HG03565 (cell line): ENCODE measurements around the gene DONSON.
"Not testable (repeated sequence)": the region's sequence is repeated elsewhere in the genome, so short reads cannot be mapped to it uniquely, and the experiment has no call there.

ENCODE experiments used
- ATAC-seq: cut with Tn5 transposase; IDR thresholded peaks from one replicate; pipeline ENCODE4 v1.9.1; 2021; ENCODE audit warnings: mild to moderate bottlenecking, moderate library complexity; ENCODE audit not compliant: unreplicated experiment

Gene DONSON

GRCh38 chr21:33588485-33589335 lies at the start of gene DONSON:
TSS of gene DONSON (minus strand) at chr21:33588684. CDS start at chr21:33588641, 43 bp downstream.
- peak; percentile 74 for ATAC-seq

DNA sequence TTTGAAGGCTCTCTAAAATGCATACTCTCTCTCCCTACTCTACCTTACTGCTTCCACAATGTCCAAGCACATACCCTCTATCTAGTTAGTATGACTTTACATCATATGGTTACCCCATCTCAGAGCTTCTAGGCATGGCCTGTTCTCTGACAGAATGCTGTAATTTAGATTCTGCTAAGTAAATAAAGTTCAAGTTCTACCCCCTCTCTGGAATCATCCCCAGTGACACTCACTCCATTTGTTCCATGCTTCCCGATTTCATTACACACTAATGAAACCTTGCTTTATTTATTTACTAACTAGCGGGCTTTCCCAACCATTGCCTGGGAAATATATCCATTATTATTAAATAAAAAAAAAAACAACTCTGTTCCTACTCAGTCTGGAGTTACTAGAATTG lies 45.8 kb upstream of the DONSON start:
- ATAC-seq: no peak

- ATAC-seq: not testable (repeated sequence)
These were observed 37.7 kb upstream of the DONSON start for GRCh38 chr21:33626151-33626550.

GRCh38 chr21:33622253-33622652 lies 33.8 kb upstream of the DONSON start:
- no peak for ATAC-seq

- no peak for ATAC-seq
These were observed 31.2 kb upstream of the DONSON start for GRCh38 chr21:33619726-33620125.

GRCh38 chr21:33618407-33618806 lies 29.9 kb upstream of the DONSON start:
- no peak for ATAC-seq

- not testable (repeated sequence) for ATAC-seq
These were observed 29.1 kb upstream of the DONSON start for GRCh38 chr21:33617565-33617964.

- ATAC-seq: no peak
These were observed 22.7 kb upstream of the DONSON start for GRCh38 chr21:33611006-33611744.

- no peak for ATAC-seq
These were observed 20.1 kb upstream of the DONSON start for GRCh38 chr21:33608559-33608958.

DNA sequence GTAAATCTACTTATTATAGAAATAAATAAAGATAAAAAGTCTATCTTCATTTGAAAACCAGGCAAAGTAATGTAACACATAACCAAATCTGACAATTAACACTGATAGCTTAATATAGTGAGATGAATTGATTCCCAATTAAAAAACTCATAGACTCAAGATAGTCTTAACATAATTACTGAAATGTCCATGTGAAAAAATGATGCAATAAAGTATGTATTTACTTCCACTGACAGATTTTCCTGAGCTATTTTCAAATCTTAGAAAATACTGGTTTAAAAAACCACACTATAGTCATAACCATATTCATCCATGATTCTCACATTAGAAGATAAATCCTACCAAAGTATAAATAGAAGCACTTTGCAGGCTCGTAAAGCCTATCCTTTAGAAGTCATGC lies 9.6 kb upstream of the DONSON start:
- no peak for ATAC-seq

DNA sequence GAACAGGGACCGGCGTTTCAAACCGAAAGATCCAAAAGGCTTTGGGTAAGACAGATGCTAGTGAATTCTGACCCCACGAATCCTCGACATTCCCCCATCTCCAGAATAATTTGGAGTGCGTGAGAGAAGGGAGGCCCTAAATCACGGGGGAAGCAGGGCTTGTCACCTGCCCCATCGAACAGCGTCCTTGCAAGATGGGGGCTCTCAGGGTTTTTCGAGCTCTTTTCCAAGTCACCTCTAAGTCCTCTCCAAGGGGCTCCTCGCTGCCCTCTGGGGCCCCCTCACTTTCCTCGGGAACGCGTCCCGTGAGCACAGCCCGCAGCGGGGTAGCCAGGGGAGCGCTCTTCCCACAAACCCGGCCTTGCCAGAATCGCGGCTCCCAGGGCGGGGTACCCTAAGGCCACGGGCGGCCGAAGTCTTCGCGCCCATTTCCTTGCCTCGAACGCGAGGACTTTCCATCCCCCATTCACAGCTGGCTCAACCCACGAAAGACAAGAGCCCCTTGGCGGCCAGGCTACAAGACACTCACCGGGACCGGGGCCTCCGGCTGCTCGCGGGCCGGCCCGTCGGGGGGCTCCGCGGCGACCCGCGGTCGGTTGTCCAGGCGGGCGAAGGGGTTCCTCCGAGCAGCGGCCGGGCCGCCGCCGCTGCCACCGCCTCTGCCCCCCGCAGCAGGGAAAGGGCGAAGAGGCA lies 546 bp downstream of the DONSON start:
- ATAC-seq: peak; percentile 28

- ATAC-seq: no peak
These were observed 1.6 kb downstream of the DONSON start for GRCh38 chr21:33586927-33587326.

GRCh38 chr21:33584455-33584854 lies 4.0 kb downstream of the DONSON start:
- no peak for ATAC-seq

GRCh38 chr21:33578959-33579542 lies 9.4 kb downstream of the DONSON start:
- ATAC-seq: no peak

- ATAC-seq: no peak
These were observed 10.3 kb downstream of the DONSON start for GRCh38 chr21:33578214-33578613.

DNA sequence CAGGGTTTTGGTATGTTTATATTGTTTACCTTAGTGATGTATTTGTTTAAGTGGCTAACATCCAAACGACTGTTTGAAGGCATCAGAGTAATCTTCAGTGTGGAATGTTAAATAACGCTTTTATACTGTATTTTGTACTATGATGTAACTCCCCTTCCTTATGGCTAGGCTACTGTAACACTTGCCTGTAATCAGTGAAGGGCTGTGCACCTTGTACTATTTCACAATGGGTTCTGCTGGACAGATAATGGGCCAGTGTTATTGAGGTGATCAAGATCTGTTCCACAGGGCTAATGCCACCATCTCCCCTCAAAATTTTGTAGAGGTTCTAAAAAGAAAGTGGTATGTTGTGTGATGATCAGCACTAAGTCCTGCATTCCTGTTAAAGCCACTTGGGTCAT lies 11.7 kb downstream of the DONSON start:
- ATAC-seq: not testable (repeated sequence)

- no peak for ATAC-seq
These were observed 16.1 kb downstream of the DONSON start for GRCh38 chr21:33572350-33572749.

- ATAC-seq: no peak
These were observed 18.5 kb downstream of the DONSON start for GRCh38 chr21:33569991-33570390.

DNA sequence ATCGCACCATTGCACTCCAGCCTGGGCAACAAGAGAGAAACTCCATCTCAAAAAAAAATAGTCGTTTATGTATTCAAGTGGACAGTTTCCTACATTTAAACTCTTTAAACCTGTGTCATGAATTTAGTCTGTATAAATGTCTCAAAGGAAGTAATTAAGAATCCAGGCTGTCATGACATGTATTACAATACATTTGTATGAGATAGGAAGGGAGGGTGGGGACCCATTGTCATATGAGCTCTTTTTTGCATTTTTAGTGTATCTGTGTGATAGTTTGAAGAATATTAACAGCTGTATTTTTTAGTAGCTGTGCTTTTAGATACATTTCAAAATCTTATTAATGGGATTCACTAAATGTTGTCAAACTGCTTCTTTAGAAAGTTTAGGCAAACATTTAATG lies 20.0 kb downstream of the DONSON start:
- no peak for ATAC-seq

DNA sequence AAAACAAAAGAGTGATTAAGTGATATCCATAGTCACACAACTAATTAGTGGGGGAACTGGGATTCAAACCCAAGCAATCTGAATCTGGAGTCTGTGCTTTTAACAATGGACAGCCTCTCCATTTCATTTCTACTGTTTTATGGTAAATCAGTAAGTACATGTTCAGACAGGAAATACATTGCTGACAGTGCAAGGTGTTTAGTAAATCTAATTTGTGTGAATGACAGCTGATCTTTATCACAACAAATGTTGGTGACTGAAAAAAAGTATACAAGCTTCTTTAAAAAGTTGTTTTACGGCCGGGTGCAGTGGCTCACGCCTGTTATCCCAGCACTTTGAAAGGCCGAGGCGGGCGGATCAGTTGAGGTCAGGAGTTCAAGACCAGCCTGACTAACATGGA lies 20.6 kb downstream of the DONSON start:
- no peak for ATAC-seq

- ATAC-seq: no peak
These were observed 22.0 kb downstream of the DONSON start for GRCh38 chr21:33566514-33566913.
